ENCODE results near the gene TMEM231. TPM values are rescaled to one million over a fixed set of nuclear protein-coding genes. Genes with fewer than 3 reads are reported as not detected.

Gene TMEM231
- total and polyA plus RNA-seq, 2 of the 8 experiments (the other 6 are each of a cell fraction or from before 2014, with no cell fraction given), result 8.3 to 26.7 TPM

DNA sequence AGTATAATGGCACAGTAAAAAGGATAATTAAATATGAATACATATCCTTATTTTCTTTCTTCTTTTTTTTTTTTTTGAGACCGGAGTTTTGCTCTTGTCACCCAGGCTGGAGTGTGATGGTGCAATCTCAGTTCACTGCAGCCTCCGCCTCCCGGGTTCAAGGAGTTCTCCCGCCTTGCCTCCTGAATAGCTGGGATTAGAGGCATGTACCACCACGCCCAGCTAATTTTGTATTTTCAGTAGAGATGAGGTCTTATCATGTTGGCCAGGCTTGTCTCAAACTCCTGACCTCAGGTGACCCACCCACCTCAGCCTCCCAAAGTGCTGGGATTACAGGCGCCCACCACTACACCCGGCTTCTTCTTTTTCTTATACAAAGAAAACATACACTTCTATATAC is 22.2 kb upstream of the TMEM231 start:
- H2BK20ac ChIP-seq (ENCODE audit: low read length), result no peak overlapping the region
- POLR2A ChIA-PET (ENCODE audit: partially characterized antibody), result interaction anchor here (1.4 to 1.8 kb wide), 2 partner anchors 9 to 16 kb away, joined by 3 read pairs; no protein-coding TSS in a partner anchor
- FAIRE-seq, result no peak
- TF ChIP-seq CHD2 (IDR thresholded peaks at IDR 0.05; ENCODE audit: low read length), result no peak
- TF ChIP-seq TAF1 (IDR thresholded peaks at IDR 0.05; ENCODE audit: low read depth, low read length), result no peak
- no peak for TF ChIP-seq ZNF274 (IDR thresholded peaks at IDR 0.05; ENCODE audit: borderline replicate concordance, extremely low read depth, low read length)
- TF ChIP-seq RAD21 (IDR thresholded peaks at IDR 0.05 in 1 of 2, conservative IDR thresholded peaks at IDR 0.05 in 1 of 2; ENCODE audit: low read depth in 2 of 2, low read length in 2 of 2), result no peak
- TF ChIP-seq EGR1 (IDR thresholded peaks at IDR 0.05; ENCODE audit: borderline replicate concordance, low read depth, low read length), result no peak
- TF ChIP-seq, protein P1, sequence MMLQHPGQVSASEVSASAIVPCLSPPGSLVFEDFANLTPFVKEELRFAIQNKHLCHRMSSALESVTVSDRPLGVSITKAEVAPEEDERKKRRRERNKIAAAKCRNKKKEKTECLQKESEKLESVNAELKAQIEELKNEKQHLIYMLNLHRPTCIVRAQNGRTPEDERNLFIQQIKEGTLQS (IDR thresholded peaks at IDR 0.05; ENCODE audit: insufficient read depth, low read depth, low read length), result no peak
- no peak for TF ChIP-seq POLR2A (IDR thresholded peaks at IDR 0.05; ENCODE audit: control extremely low read depth in 1 of 2, low read depth in 2 of 2, low read length in 2 of 2)
- no peak for TF ChIP-seq TEAD4 (IDR thresholded peaks at IDR 0.05; ENCODE audit: low read depth, low read length)
- no peak for TF ChIP-seq BCL11A (IDR thresholded peaks at IDR 0.05; ENCODE audit: low read depth in 2 of 2, low read length in 2 of 2)
- no peak for TF ChIP-seq SIN3A (conservative IDR thresholded peaks at IDR 0.05 in 1 of 2, IDR thresholded peaks at IDR 0.05 in 1 of 2; ENCODE audit: low read depth in 1 of 2, low read length in 2 of 2)
- no peak for TF ChIP-seq YY1 (IDR thresholded peaks at IDR 0.05; ENCODE audit: low read depth, low read length)
- TF ChIP-seq SRF (IDR thresholded peaks at IDR 0.05; ENCODE audit: low read depth, low read length), result no peak
- TF ChIP-seq, protein P2, sequence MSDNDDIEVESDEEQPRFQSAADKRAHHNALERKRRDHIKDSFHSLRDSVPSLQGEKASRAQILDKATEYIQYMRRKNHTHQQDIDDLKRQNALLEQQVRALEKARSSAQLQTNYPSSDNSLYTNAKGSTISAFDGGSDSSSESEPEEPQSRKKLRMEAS (IDR thresholded peaks at IDR 0.05), result no peak
- no peak for TF ChIP-seq MAFK (IDR thresholded peaks at IDR 0.05; ENCODE audit: low read depth, low read length)

More for the DNA sequence above, 22.2 kb upstream of the TMEM231 start:
- no peaks in the 10 kb centered on the region for H3K79me2 ChIP-seq (ENCODE audit: control insufficient read depth in 1 of 2, insufficient read depth in 2 of 2, low read length in 2 of 2)
- H3K27me3 ChIP-seq (replicated peaks in 1 of 4; ENCODE audit: control insufficient read depth in 3 of 4, extremely low read depth in 1 of 4, insufficient read depth in 3 of 4, low read length in 3 of 4), result no peaks in the 10 kb centered on the region
- no peak overlapping the region for H3K27ac ChIP-seq (ENCODE audit: low read depth, low read length)
- H3K56ac ChIP-seq (replicated peaks; ENCODE audit: insufficient read length, low read depth, low read length), result no peak overlapping the region
- no peak overlapping the region for H2BK15ac ChIP-seq (ENCODE audit: low read length)
- WGBS, 2 experiments (ENCODE audit: extremely low coverage in 1 of 2, insufficient coverage in 1 of 2, insufficient read length in 1 of 2, insufficient replicate concordance in 2 of 2, low coverage in 1 of 2, low lambda C conversion rate in 2 of 2, missing lambda C conversion rate in 1 of 2), result 88% methylated on average over 7 of the region's 7 CpGs; no CpG with 5 or more reads in 1 of the 2 experiments
- H3K79me1 ChIP-seq (ENCODE audit: low read depth, low read length), result peaks cover 3% of the 10 kb centered on the region; the same call in 1 of the 2 replicates
- H3K23ac ChIP-seq (ENCODE audit: insufficient read length), result no peak overlapping the region
- no peak overlapping the region for H3K18ac ChIP-seq (ENCODE audit: extremely low read depth, low read length)
- H2AK5ac ChIP-seq (ENCODE audit: low read depth, low read length), result no peak overlapping the region
- no peak overlapping the region for H4K91ac ChIP-seq (replicated peaks; ENCODE audit: insufficient read length, low read length)
- no peaks in the 10 kb centered on the region for H3K9me3 ChIP-seq (ENCODE audit: insufficient read depth in 2 of 2, low read depth in 1 of 2, low read length in 1 of 2)
- H2BK12ac ChIP-seq (ENCODE audit: low read depth, low read length), result no peak overlapping the region
- no peak overlapping the region for H3K4ac ChIP-seq (replicated peaks; ENCODE audit: insufficient read length, low read depth, low read length)
- CTCF ChIA-PET (ENCODE audit: partially characterized antibody), result interaction anchor here (1.2 kb wide), 1 partner anchor 113 kb away, joined by 3 read pairs; the partner anchor contains the start of gene TMEM170A
- H4K5ac ChIP-seq (ENCODE audit: insufficient read length, low read depth, low read length), result no peak overlapping the region
- no peak for DNase-seq (ENCODE audit: low read depth in 1 of 2, low spot score in 2 of 2)
- H2BK120ac ChIP-seq (replicated peaks; ENCODE audit: low read depth, low read length), result no peak overlapping the region
- no peak overlapping the region for H4K8ac ChIP-seq (ENCODE audit: extremely low read depth, insufficient read depth, low read length)
- no peak overlapping the region for H3K4me3 ChIP-seq (ENCODE audit: extremely low read depth in 1 of 4, insufficient read depth in 2 of 4, low read depth in 3 of 4, low read length in 4 of 4)
- H3K14ac ChIP-seq (ENCODE audit: insufficient read length), result no peak overlapping the region
- no peak overlapping the region for H3K9ac ChIP-seq (replicated peaks in 1 of 4; ENCODE audit: extremely low read depth in 1 of 4, low read depth in 3 of 4, low read length in 3 of 4)
- no peaks in the 10 kb centered on the region for H3K23me2 ChIP-seq (ENCODE audit: low read depth, low read length)
- peaks cover 2 to 38% (median 25%) of the 10 kb centered on the region in 4 experiments; a peak in 7 of 8 replicates for H3K36me3 ChIP-seq (ENCODE audit: control insufficient read depth in 2 of 4, insufficient read depth in 4 of 4, low read length in 3 of 4)
- H3K4me1 ChIP-seq (replicated peaks in 1 of 4; ENCODE audit: control insufficient read depth in 3 of 4, insufficient read depth in 4 of 4, low read length in 3 of 4), result peaks cover 0 to 12% (median 2%) of the 10 kb centered on the region in 4 experiments; a peak in 3 of 7 replicates
- H3K4me2 ChIP-seq (ENCODE audit: insufficient read depth in 1 of 2, low read depth in 2 of 2, low read length in 2 of 2), result no peak overlapping the region
- H2BK5ac ChIP-seq (ENCODE audit: low read depth, low read length), result no peak overlapping the region
- H2AFZ ChIP-seq (ENCODE audit: low read length), result no peak overlapping the region
- H4K20me1 ChIP-seq (replicated peaks in 1 of 2; ENCODE audit: control insufficient read depth in 1 of 2, insufficient read depth in 2 of 2, low read length in 2 of 2), result peaks cover 0 to 3% of the 10 kb centered on the region in 2 experiments
